ENCODE measurements around the gene TPD52L1.

The TPD52L1 gene

GRCh38 chr6:125169522-125169921 lies 15.9 kb downstream of the TPD52L1 start:
- H3K27me3 Mint-ChIP-seq (ENCODE audit: low read depth, poor library complexity): no peaks in the 10 kb centered on the region
- H3K4me1 Mint-ChIP-seq: no peaks in the 10 kb centered on the region
- no peak for DNase-seq
- H3K36me3 Mint-ChIP-seq (ENCODE audit: low read depth): no peaks in the 10 kb centered on the region
- H3K9me3 Mint-ChIP-seq: no peaks in the 10 kb centered on the region
- TF ChIP-seq CTCF (IDR thresholded peaks at IDR 0.05): no peak
- H3K4me3 Mint-ChIP-seq: no peak overlapping the region
- no peak overlapping the region for H3K27ac Mint-ChIP-seq

- Mint-ChIP-seq H3K27me3 (ENCODE audit: low read depth, poor library complexity) (no peaks in the 10 kb centered on the region), H3K4me1 (no peaks in the 10 kb centered on the region), H3K36me3 (ENCODE audit: low read depth) (no peaks in the 10 kb centered on the region), H3K9me3 (no peaks in the 10 kb centered on the region), H3K27ac (no peak overlapping the region), H3K4me3 (no peak overlapping the region)
- no peak for DNase-seq
- TF ChIP-seq CTCF (IDR thresholded peaks at IDR 0.05): no peak
Observed at GRCh38 chr6:125170376-125170775, 16.8 kb downstream of the TPD52L1 start.

- no peaks in the 10 kb centered on the region for H3K9me3 Mint-ChIP-seq
- H3K4me3 Mint-ChIP-seq: no peak overlapping the region
- no peak overlapping the region for H3K27ac Mint-ChIP-seq
- H3K4me1 Mint-ChIP-seq: no peaks in the 10 kb centered on the region
- no peaks in the 10 kb centered on the region for H3K27me3 Mint-ChIP-seq (ENCODE audit: low read depth, poor library complexity)
- no peak for DNase-seq
- no peak for TF ChIP-seq CTCF (IDR thresholded peaks at IDR 0.05)
- no peaks in the 10 kb centered on the region for H3K36me3 Mint-ChIP-seq (ENCODE audit: low read depth)
Observed at GRCh38 chr6:125173341-125174095, 19.9 kb downstream of the TPD52L1 start.

- Mint-ChIP-seq H3K9me3 (no peaks in the 10 kb centered on the region), H3K4me1 (no peaks in the 10 kb centered on the region), H3K27ac (no peak overlapping the region), H3K36me3 (ENCODE audit: low read depth) (no peaks in the 10 kb centered on the region), H3K4me3 (no peak overlapping the region), H3K27me3 (ENCODE audit: low read depth, poor library complexity) (no peaks in the 10 kb centered on the region)
- TF ChIP-seq CTCF (IDR thresholded peaks at IDR 0.05): no peak
- DNase-seq: no peak
Observed at GRCh38 chr6:125174626-125175025, 21.1 kb downstream of the TPD52L1 start.

- no peaks in the 10 kb centered on the region for H3K36me3 Mint-ChIP-seq (ENCODE audit: low read depth)
- no peak for DNase-seq
Observed at GRCh38 chr6:125175466-125176048, 22.0 kb downstream of the TPD52L1 start.

More at GRCh38 chr6:125175466-125176048, 22.0 kb downstream of the TPD52L1 start:
- no peaks in the 10 kb centered on the region for H3K9me3 Mint-ChIP-seq
- no peak overlapping the region for H3K4me3 Mint-ChIP-seq
- peaks cover 2% of the 10 kb centered on the region for H3K27me3 Mint-ChIP-seq (ENCODE audit: low read depth, poor library complexity)
- H3K27ac Mint-ChIP-seq: no peak overlapping the region
- H3K4me1 Mint-ChIP-seq: no peaks in the 10 kb centered on the region
- TF ChIP-seq CTCF (IDR thresholded peaks at IDR 0.05): no peak

All from nephron progenitor cell (in vitro differentiated cells).